Midbrain (tissue), 1 donor: ENCODE data around the gene ARHGEF28.

ENCODE experiments used
- DNase-seq: peaks from one replicate; lab custom pipeline; 2025; lab: John Stamatoyannopoulos, UW

Gene ARHGEF28

GRCh38 chr5:73856997-73857396 lies 231.0 kb downstream of the ARHGEF28 start:
- DNase-seq = no peak

GRCh38 chr5:73857446-73857845 lies 231.4 kb downstream of the ARHGEF28 start:
- no peak for DNase-seq

- no peak for DNase-seq
Observed at GRCh38 chr5:73858054-73858453, 232.1 kb downstream of the ARHGEF28 start.

GRCh38 chr5:73858776-73859175 lies 232.8 kb downstream of the ARHGEF28 start:
- no peak for DNase-seq

GRCh38 chr5:73859696-73860095 lies 233.7 kb downstream of the ARHGEF28 start:
- DNase-seq = no peak

DNA sequence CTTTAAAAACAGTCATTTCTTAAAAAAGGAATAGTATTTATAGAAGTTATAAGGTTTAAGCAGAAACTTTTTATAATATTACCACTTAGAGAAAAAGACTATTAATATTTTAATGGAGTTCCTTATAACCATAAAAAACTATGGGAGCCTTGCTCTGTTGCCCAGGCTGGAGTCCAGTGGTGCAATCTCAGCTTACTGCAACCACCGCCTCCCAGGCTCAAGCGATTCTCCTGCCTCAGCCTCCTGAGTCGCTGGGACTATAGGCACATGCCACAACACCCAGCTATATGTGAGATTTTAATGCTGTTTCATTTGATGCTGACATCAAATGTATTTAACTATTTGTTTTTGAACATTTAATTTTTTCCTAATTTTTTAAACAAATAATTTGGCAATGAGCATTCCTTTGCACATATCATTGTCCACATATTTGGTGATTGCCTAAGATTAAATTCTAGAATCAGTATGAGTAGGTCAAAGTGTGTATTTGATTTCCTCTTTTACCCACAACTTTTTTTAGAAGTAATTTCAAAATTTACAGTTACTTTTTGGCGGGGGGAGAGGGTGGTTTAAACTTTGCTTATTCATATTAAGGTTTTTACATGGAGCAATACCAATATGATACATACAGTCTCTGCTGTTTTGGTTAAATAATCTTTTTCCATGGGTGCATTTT lies 235.5 kb downstream of the ARHGEF28 start:
- no peak for DNase-seq

GRCh38 chr5:73862796-73863195 lies 236.8 kb downstream of the ARHGEF28 start:
- DNase-seq = no peak

DNA sequence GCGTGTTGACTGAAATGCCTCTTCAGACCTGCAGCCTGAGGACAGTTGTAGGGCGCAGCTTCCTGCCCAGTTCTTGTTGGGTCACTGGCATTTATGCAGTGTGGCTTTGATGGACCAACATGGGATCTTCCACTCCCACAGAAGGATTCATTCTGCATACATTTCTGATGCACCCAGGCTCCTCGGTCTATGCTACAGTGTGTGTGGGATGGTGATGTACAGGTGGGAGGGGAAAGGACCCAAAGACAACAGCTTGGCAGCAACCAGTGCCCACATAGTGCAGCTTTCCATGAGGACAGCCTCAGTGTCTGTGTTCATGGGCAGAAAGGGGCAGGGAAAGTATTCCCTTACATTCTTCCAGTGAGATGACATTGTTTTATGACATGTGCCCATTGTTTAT lies 237.9 kb downstream of the ARHGEF28 start:
- no peak for DNase-seq

DNA sequence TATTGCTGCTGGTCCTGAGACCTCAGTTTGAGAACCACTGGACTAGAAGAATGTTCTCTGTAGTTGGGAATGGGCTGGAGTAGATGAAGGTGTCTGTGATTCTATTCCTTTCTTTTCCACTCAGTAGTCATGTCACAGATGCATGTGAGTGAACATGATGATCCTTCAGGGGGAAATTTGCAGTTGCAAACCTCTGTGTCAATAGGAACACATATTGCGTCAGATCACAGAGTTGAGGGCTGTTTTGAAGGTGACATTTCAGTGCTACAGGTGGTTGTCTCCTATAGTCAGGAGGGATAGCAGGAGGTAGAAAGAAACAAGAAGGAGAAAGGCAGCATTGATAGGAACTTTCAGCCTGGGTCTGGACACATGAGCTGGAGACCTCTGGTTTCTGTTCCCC lies 239.3 kb downstream of the ARHGEF28 start:
- DNase-seq = no peak

GRCh38 chr5:73867345-73868335 lies 241.6 kb downstream of the ARHGEF28 start:
- no peak for DNase-seq

DNA sequence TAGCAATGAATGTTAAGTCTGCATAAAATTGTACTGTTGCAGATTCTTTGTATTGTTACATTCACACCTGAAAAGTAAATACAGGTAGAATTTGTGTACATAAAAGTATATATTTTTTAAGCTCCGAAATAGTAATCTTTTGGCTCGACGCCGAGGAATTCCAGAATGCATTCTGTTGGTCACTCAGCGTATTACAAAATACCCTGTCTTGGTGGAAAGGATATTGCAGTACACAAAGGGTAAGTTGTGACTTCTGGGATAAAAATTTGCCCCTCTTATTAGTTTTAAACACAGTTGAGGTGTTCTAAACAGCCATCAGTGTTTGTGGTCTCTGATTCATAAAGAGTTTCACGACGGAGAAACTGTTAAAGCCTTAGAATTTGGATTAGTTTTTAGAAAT lies 257.6 kb downstream of the ARHGEF28 start:
- no peak for DNase-seq

DNA sequence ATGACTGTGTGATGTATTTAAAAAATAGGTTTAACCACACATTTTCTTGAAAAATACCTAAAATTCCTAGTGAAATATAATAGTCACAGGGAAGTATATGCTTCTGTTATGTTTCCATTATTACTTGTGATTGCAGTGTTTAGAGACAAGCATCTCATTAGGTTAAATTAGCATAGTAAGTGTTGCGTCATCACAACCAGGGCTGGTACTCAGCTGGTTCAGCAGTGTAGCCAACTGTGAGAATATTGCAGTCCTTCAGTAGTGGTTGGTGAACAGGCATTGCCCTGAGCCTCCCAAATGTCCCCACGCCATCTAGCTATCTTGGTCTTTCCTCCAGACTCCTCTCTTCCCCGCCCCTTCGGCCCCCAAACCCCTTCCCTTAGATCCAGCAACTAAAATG lies 261.7 kb downstream of the ARHGEF28 start:
- DNase-seq = no peak

DNA sequence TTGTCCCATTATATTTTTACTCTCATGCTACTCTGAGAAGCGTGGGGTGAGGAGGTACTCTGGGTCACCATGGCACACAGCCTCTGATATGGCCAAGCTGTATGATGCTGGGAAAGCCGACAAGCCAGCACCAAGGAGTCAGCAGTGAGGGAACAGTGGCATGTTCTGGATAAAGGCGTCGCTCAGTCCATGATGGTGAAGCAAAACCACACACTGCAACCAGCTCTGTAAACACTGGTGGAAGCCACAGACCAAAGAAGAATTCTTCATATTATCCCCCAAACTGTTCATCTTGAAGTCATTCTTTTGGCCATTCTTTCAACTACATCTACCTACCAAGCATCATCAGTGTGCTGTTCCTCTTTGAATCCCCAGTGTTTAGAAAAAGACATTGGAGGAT lies 264.6 kb downstream of the ARHGEF28 start:
- DNase-seq = no peak

GRCh38 chr5:73892218-73892617 lies 266.2 kb downstream of the ARHGEF28 start:
- DNase-seq = no peak

- DNase-seq = no peak
Observed at GRCh38 chr5:73892806-73893205, 266.8 kb downstream of the ARHGEF28 start.

GRCh38 chr5:73893813-73894212 lies 267.8 kb downstream of the ARHGEF28 start:
- no peak for DNase-seq

- no peak for DNase-seq
Observed at GRCh38 chr5:73894860-73895259, 268.9 kb downstream of the ARHGEF28 start.

GRCh38 chr5:73895471-73895870 lies 269.5 kb downstream of the ARHGEF28 start:
- DNase-seq = no peak

- DNase-seq = no peak
Observed at GRCh38 chr5:73896097-73896496, 270.1 kb downstream of the ARHGEF28 start.

GRCh38 chr5:73896668-73897067 lies 270.7 kb downstream of the ARHGEF28 start:
- no peak for DNase-seq

DNA sequence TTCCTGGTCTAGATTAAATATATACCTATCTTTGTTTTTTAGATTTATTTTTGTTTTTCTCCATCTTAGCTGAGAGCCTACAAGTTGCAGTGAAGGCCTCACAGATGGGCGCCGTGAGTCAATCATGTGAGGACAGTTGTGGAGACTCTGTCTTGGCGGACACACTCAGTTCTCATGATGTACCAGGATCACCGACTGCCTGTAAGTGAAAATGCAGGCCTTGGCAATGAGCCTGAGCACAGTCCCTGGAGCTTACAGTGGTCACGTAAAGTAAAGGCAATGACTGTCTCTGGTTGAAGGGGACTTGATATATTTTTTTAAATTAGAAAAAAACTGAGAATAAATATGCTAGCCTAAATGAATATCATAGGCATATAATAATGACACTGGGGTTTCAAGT lies 271.9 kb downstream of the ARHGEF28 start:
- DNase-seq = no peak

DNA sequence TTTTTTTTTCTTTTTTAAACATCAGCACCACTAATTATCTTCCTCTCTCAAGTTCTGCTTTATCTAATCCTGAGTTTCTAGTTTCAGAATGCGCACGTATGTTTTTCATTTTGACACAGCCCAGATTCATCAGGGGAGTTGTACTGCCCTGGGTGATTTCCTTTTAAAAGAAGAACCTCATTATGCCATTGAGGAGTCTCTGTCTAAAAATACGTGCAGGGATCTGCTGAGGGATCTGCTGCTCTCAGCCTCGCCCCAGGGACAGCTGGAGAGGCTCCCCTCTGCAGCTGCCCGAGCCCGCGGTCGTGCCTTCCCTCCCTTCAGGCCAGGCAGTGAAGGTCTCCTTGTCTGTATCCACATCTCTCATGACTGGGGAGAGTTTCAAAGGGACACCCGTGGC lies 273.1 kb downstream of the ARHGEF28 start:
- DNase-seq = no peak

DNA sequence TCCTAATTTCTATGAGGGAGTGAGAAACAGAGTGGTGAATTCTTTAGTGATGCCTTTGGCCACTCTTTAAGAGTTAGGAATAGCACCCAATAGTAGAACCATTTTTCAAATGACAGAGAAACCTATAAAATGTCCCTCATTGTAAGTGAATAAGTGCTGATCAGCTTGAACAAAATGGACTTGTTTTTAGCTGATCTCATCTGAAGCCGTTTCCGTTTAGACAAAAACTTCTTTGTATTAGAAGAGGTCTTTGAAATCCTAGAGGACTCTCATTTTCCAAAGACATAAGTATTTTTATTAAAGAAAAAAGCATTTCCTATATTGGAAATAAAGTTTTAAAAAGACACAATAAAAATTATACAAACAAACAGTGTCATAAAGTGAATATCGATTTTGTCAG lies 273.9 kb downstream of the ARHGEF28 start:
- DNase-seq = no peak
